GM21528 (cell line): ENCODE measurements around the gene PRB3.

ENCODE experiments used
- ATAC-seq: cut with Tn5 transposase; IDR thresholded peaks from one replicate; pipeline ENCODE4 v1.9.1; 2021; ENCODE audit warnings: mild to moderate bottlenecking, moderate library complexity; ENCODE audit not compliant: unreplicated experiment, low FRiP score

The PRB3 gene

GRCh38 chr12:11269607-11270006 is at the start of gene PRB3:
Gene PRB3 (minus strand): TSS chr12:11269707. CDS start chr12:11269669, 38 bp downstream.
- no peak for ATAC-seq

GRCh38 chr12:11310336-11310735 is 40.8 kb upstream of the PRB3 start, which contains the start of gene PRB4:
Gene PRB4 (minus strand): TSS chr12:11310436. CDS start chr12:11310398, 38 bp downstream.
- no peak for ATAC-seq

- ATAC-seq: no peak
These were observed 37.6 kb upstream of the PRB3 start for GRCh38 chr12:11307143-11307542.

- no peak for ATAC-seq
These were observed 3.9 kb upstream of the PRB3 start for GRCh38 chr12:11273449-11273848.

- no peak for ATAC-seq
These were observed 5.0 kb downstream of the PRB3 start for GRCh38 chr12:11264501-11264900.

GRCh38 chr12:11246489-11246888 is 23.0 kb downstream of the PRB3 start:
- no peak for ATAC-seq

GRCh38 chr12:11242656-11243055 is 26.9 kb downstream of the PRB3 start:
- no peak for ATAC-seq

- ATAC-seq: no peak
These were observed 29.1 kb downstream of the PRB3 start for GRCh38 chr12:11240348-11240930.

- ATAC-seq: no peak
These were observed 31.2 kb downstream of the PRB3 start for GRCh38 chr12:11238275-11238674.

- no peak for ATAC-seq
These were observed 36.0 kb downstream of the PRB3 start for GRCh38 chr12:11233532-11233931.

- ATAC-seq: no peak
These were observed 41.1 kb downstream of the PRB3 start for GRCh38 chr12:11228296-11228879.

GRCh38 chr12:11227373-11227772 is 42.1 kb downstream of the PRB3 start:
- no peak for ATAC-seq
